Gastroesophageal sphincter (tissue), 3 donors: Measurements from ENCODE around the gene TTC9C.

Experiments used
- EP300 ChIP-seq: sonication (generic); formaldehyde crosslinking; IDR thresholded peaks from one replicate; pipeline ENCODE4 v1.6.1; 2017; ENCODE audit warnings: antibody characterized with exemption, mild to moderate bottlenecking
- POLR2A ChIP-seq, 2 donors: fragments of 450-650 bp; IDR thresholded peaks; one replicate each; pipeline ENCODE4 v1.6.1; 2017; ENCODE audit warnings: antibody characterized with exemption in 2 of 2, mild to moderate bottlenecking in 2 of 2, moderate library complexity in 1 of 2
- POLR2AphosphoS5 ChIP-seq: sonication (generic); formaldehyde crosslinking; IDR thresholded peaks from one replicate; pipeline ENCODE4 v1.6.1; 2017; ENCODE audit warnings: antibody characterized with exemption
- TF ChIP-seq, protein P1 (sequence below), 4 experiments: fragments of 200-600 bp in 2 of 4; fragments of 450-650 bp in 2 of 4; sonication (generic) in 1 of 4; IDR thresholded peaks; one replicate each; pipeline ENCODE4 v1.5.1; 2017 to 2019; ENCODE audit warnings: antibody characterized with exemption in 4 of 4, mild to moderate bottlenecking in 2 of 4, moderate library complexity in 2 of 4

DNA sequence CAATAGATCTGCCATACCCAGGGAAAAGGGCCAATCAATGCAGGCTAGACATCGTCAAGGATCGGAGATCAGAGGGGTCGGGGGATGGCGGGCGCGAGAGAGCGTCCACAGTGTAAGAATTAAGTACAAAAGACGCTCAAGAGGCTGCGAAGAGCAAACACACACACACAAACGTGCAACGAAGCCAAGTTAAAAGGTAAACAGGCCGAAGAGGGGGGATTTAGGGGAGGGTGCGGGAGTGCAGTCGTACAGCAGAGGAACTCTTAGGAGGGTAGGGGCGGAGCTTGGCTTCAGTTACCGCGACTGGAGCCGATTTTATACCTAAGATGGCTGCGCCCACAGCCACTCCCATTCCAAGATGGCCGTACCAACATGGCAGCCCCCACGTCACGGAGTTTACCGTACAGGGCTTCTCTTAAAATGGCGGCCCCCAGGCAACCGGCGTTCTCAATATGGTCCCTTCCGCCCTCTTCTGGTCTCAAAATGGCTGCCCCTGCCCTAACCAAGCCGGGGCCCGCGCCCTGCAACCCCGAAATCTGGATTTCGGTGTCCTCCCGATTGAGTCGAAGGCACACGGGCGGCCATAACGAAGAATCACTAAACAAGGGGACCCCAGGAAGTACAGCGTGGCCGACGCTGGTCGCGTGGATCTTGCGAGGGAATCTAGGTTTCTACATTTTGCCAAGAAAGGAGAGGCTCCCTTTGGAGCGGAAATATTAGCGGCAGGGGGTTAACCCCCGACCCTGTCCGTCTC lies 18.9 kb upstream of the TTC9C start:
- TF ChIP-seq, protein P1, sequence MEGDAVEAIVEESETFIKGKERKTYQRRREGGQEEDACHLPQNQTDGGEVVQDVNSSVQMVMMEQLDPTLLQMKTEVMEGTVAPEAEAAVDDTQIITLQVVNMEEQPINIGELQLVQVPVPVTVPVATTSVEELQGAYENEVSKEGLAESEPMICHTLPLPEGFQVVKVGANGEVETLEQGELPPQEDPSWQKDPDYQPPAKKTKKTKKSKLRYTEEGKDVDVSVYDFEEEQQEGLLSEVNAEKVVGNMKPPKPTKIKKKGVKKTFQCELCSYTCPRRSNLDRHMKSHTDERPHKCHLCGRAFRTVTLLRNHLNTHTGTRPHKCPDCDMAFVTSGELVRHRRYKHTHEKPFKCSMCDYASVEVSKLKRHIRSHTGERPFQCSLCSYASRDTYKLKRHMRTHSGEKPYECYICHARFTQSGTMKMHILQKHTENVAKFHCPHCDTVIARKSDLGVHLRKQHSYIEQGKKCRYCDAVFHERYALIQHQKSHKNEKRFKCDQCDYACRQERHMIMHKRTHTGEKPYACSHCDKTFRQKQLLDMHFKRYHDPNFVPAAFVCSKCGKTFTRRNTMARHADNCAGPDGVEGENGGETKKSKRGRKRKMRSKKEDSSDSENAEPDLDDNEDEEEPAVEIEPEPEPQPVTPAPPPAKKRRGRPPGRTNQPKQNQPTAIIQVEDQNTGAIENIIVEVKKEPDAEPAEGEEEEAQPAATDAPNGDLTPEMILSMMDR (IDR thresholded peaks at IDR 0.05) = peak in 1 of 4 experiments; percentile 34
- peak; percentile 67 for TF ChIP-seq POLR2AphosphoS5
- TF ChIP-seq POLR2A (IDR thresholded peaks at IDR 0.05) = peak; percentile 30 to 48
- no peak for TF ChIP-seq EP300
